ENCODE data around the gene TSNAX.

DNA sequence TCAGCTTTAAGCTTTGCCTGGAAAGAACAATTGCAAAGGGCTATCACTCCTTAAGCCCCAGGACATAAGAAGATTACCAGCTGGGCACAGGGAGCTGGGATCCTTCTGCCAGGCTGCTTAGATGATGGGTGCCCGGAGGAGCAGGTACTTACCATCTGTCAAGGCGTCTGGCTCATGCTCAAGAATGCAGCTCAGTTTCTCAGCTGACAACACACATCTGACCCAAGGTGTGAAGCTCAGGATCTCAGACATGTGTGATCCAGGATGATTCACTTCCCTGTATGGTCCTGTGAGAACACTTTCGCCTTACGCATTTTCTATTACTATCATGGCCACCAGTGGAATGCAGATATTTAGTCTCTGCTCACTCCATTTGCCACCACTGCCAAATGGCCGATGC is 83.4 kb downstream of the TSNAX start:
- TF ChIP-seq POLR2A (IDR thresholded peaks at IDR 0.05), result no peak
- TF ChIP-seq, protein P1, sequence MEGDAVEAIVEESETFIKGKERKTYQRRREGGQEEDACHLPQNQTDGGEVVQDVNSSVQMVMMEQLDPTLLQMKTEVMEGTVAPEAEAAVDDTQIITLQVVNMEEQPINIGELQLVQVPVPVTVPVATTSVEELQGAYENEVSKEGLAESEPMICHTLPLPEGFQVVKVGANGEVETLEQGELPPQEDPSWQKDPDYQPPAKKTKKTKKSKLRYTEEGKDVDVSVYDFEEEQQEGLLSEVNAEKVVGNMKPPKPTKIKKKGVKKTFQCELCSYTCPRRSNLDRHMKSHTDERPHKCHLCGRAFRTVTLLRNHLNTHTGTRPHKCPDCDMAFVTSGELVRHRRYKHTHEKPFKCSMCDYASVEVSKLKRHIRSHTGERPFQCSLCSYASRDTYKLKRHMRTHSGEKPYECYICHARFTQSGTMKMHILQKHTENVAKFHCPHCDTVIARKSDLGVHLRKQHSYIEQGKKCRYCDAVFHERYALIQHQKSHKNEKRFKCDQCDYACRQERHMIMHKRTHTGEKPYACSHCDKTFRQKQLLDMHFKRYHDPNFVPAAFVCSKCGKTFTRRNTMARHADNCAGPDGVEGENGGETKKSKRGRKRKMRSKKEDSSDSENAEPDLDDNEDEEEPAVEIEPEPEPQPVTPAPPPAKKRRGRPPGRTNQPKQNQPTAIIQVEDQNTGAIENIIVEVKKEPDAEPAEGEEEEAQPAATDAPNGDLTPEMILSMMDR (IDR thresholded peaks at IDR 0.05), result no peak
